ENCODE measurements around the gene HTR4. TPM values are rescaled to one million over a fixed set of nuclear protein-coding genes. Genes with fewer than 3 reads are reported as not detected.

The HTR4 gene
- total RNA-seq, 1 experiment from 2014 or later, result not detected

GRCh38 chr5:148524721-148525120 is 129.6 kb downstream of the HTR4 start:
- intact Hi-C loops (cut with micrococcal nuclease; ENCODE audit: unreplicated experiment), result no loop called here
- peaks cover 78% of the 10 kb centered on the region for H3K27me3 Mint-ChIP-seq (ENCODE audit: unreplicated experiment)
- no peaks in the 10 kb centered on the region for H3K36me3 Mint-ChIP-seq (ENCODE audit: insufficient read depth, unreplicated experiment)
- peaks cover 4% of the 10 kb centered on the region for H3K9me3 Mint-ChIP-seq (ENCODE audit: low read depth, unreplicated experiment)
- H3K27ac Mint-ChIP-seq (ENCODE audit: unreplicated experiment), result no peak overlapping the region
- CTCF ChIA-PET, result no interaction called here
- TF ChIP-seq CTCF (IDR thresholded peaks at IDR 0.05; ENCODE audit: unreplicated experiment), result no peak
- H3K4me3 Mint-ChIP-seq (ENCODE audit: low read depth, unreplicated experiment), result no peak overlapping the region
- no TSS peak for BruUV-seq (replicated peaks)
- DNase-seq, result no peak
- H3K4me1 Mint-ChIP-seq (ENCODE audit: low read depth, unreplicated experiment), result no peaks in the 10 kb centered on the region

- intact Hi-C loops (cut with micrococcal nuclease; ENCODE audit: unreplicated experiment), result no loop called here
- H3K9me3 Mint-ChIP-seq (ENCODE audit: low read depth, unreplicated experiment), result no peaks in the 10 kb centered on the region
- no peak for TF ChIP-seq CTCF (IDR thresholded peaks at IDR 0.05; ENCODE audit: unreplicated experiment)
- no peaks in the 10 kb centered on the region for H3K4me1 Mint-ChIP-seq (ENCODE audit: low read depth, unreplicated experiment)
- BruUV-seq (replicated peaks), result no TSS peak
- H3K4me3 Mint-ChIP-seq (ENCODE audit: low read depth, unreplicated experiment), result no peak overlapping the region
- CTCF ChIA-PET, result interaction anchor here (1.1 kb wide), 1 partner anchor 208 kb away, joined by 7 read pairs; no protein-coding TSS in a partner anchor
- peaks cover 81% of the 10 kb centered on the region for H3K27me3 Mint-ChIP-seq (ENCODE audit: unreplicated experiment)
- peak; percentile 4 for DNase-seq
- no peaks in the 10 kb centered on the region for H3K36me3 Mint-ChIP-seq (ENCODE audit: insufficient read depth, unreplicated experiment)
- H3K27ac Mint-ChIP-seq (ENCODE audit: unreplicated experiment), result no peak overlapping the region
Measured at GRCh38 chr5:148523139-148523538, 131.2 kb downstream of the HTR4 start.

GRCh38 chr5:148515460-148515859 is 138.9 kb downstream of the HTR4 start:
- CTCF ChIA-PET, result no interaction called here
- H3K36me3 Mint-ChIP-seq (ENCODE audit: insufficient read depth, unreplicated experiment), result no peaks in the 10 kb centered on the region
- H3K27ac Mint-ChIP-seq (ENCODE audit: unreplicated experiment), result no peak overlapping the region
- TF ChIP-seq CTCF (IDR thresholded peaks at IDR 0.05; ENCODE audit: unreplicated experiment), result no peak
- peaks cover 8% of the 10 kb centered on the region for H3K9me3 Mint-ChIP-seq (ENCODE audit: low read depth, unreplicated experiment)
- peaks cover 45% of the 10 kb centered on the region for H3K27me3 Mint-ChIP-seq (ENCODE audit: unreplicated experiment)
- no peaks in the 10 kb centered on the region for H3K4me1 Mint-ChIP-seq (ENCODE audit: low read depth, unreplicated experiment)
- no TSS peak for BruUV-seq (replicated peaks)
- no peak for DNase-seq
- no peak overlapping the region for H3K4me3 Mint-ChIP-seq (ENCODE audit: low read depth, unreplicated experiment)
- intact Hi-C loops (cut with micrococcal nuclease; ENCODE audit: unreplicated experiment), result no loop called here

GRCh38 chr5:148514344-148514743 is 140.0 kb downstream of the HTR4 start:
- no peak for DNase-seq
- Mint-ChIP-seq H3K27ac (ENCODE audit: unreplicated experiment) (no peak overlapping the region), H3K36me3 (ENCODE audit: insufficient read depth, unreplicated experiment) (no peaks in the 10 kb centered on the region), H3K4me1 (ENCODE audit: low read depth, unreplicated experiment) (no peaks in the 10 kb centered on the region), H3K4me3 (ENCODE audit: low read depth, unreplicated experiment) (no peak overlapping the region), H3K27me3 (ENCODE audit: unreplicated experiment) (peaks cover 54% of the 10 kb centered on the region), H3K9me3 (ENCODE audit: low read depth, unreplicated experiment) (peaks cover 8% of the 10 kb centered on the region)
- TF ChIP-seq CTCF (IDR thresholded peaks at IDR 0.05; ENCODE audit: unreplicated experiment), result no peak
- intact Hi-C loops (cut with micrococcal nuclease; ENCODE audit: unreplicated experiment), result no loop called here
- no TSS peak for BruUV-seq (replicated peaks)
- CTCF ChIA-PET, result no interaction called here

Data from Calu3 (cell line).